GM12878 (cell line): ENCODE data around the gene KCNAB2. TPM values are rescaled to one million over a fixed set of nuclear protein-coding genes. Genes with fewer than 3 reads are reported as not detected.

ENCODE experiments used
- EED ChIP-seq: sonication (generic); IDR thresholded peaks from 2 replicates; pipeline ENCODE4 v1.6.1; 2016; ENCODE audit warnings: antibody characterized with exemption, low read depth
- ETV6 ChIP-seq, 2 experiments: fragments of 450-650 bp in 1 of 2; IDR thresholded peaks in 1 of 2; conservative IDR thresholded peaks in 1 of 2; 2 replicates each; pipeline ENCODE4 v1.6.1; 2014; ENCODE audit warnings: antibody characterized with exemption in 1 of 2, borderline replicate concordance in 1 of 2, low read depth in 1 of 2, mild to moderate bottlenecking in 1 of 2, moderate library complexity in 1 of 2
- GABPA ChIP-seq: IDR thresholded peaks from 2 replicates; pipeline ENCODE4 v1.6.1; 2014; ENCODE audit warnings: antibody characterized with exemption, low read depth, mild to moderate bottlenecking, inconsistent platforms
- KDM1A ChIP-seq: fragments of 200-600 bp; sonication (generic); IDR thresholded peaks from 2 replicates; pipeline ENCODE4 v1.6.1; 2016; ENCODE audit warnings: borderline replicate concordance
- NR2F1 ChIP-seq: fragments of 450-650 bp; conservative IDR thresholded peaks from 2 replicates; pipeline ENCODE4 v1.6.1; 2017; ENCODE audit warnings: mild to moderate bottlenecking
- POLR2AphosphoS5 ChIP-seq: IDR thresholded peaks from 2 replicates; pipeline ENCODE4 v1.6.1; 2011; ENCODE audit warnings: mild to moderate bottlenecking, low read length, inconsistent platforms
- RAD21 ChIP-seq: IDR thresholded peaks from 2 replicates; pipeline ENCODE4 v1.6.1; 2011; ENCODE audit warnings: mild to moderate bottlenecking, low read depth, low read length, moderate library complexity; ENCODE audit not compliant: insufficient read depth
- SIX5 ChIP-seq: IDR thresholded peaks from 2 replicates; pipeline ENCODE4 v1.6.1; 2011; ENCODE audit warnings: mild to moderate bottlenecking, low read depth, low read length, moderate library complexity; ENCODE audit not compliant: severe bottlenecking
- SMAD5 ChIP-seq: IDR thresholded peaks from 2 replicates; pipeline ENCODE4 v1.6.1; 2016; ENCODE audit warnings: antibody characterized with exemption, low read depth
- TAF1 ChIP-seq: IDR thresholded peaks from 2 replicates; pipeline ENCODE4 v1.6.1; 2011; ENCODE audit warnings: mild to moderate bottlenecking, low read depth, low read length, borderline replicate concordance
- YY1 ChIP-seq: IDR thresholded peaks from 2 replicates; pipeline ENCODE4 v1.6.1; 2011; ENCODE audit warnings: low read depth, mild to moderate bottlenecking, low read length
- ZNF24 ChIP-seq: fragments of 450-650 bp; IDR thresholded peaks from 2 replicates; pipeline ENCODE4 v1.6.1; 2017; ENCODE audit warnings: antibody characterized with exemption, mild to moderate bottlenecking
- ZSCAN29 ChIP-seq: fragments of 450-650 bp; IDR thresholded peaks from 2 replicates; pipeline ENCODE4 v1.6.1; 2017; ENCODE audit warnings: mild to moderate bottlenecking, moderate library complexity
- polyA plus RNA-seq, 11 experiments: library from polyadenylated mRNA; depleted of rRNA in 4 of 11; unstranded in 6 of 11; stranded (reverse) in 5 of 11; fragments of >200 nt; fragmentation: Nextera tagmentation in 4 of 11; fragmentation: Illumina TruSeq in 1 of 11; extraction: Ambion mirVana in 4 of 11; extraction: Trizol in 1 of 11; gene quantifications; 1 replicate in 1 of 11; 2 replicates in 10 of 11; pipeline versions ENCODE4 v1.2.1 to v1.2.3, GENCODE V29; 2011 to 2016; ENCODE audit warnings: inconsistent platforms in 2 of 11, missing spikeins in 2 of 11, low read depth in 1 of 11
- total RNA-seq, 4 experiments: library from RNA; depleted of rRNA in 3 of 4; stranded (reverse); fragments of >200 nt in 3 of 4; fragmentation: Illumina TruSeq in 1 of 4; extraction: Trizol in 1 of 4; gene quantifications; 2 replicates each; pipeline versions ENCODE4 v1.2.1 to v1.2.3, GENCODE V29; 2013 to 2021
- TF ChIP-seq, protein P1 (sequence below): fragments of 150-350 bp; IDR thresholded peaks from 2 replicates; pipeline ENCODE4 v1.6.1; 2016; ENCODE audit warnings: low read depth, low read length
- TF ChIP-seq, protein P2 (sequence below): IDR thresholded peaks from 2 replicates; pipeline ENCODE4 v1.6.1; 2012; ENCODE audit warnings: mild to moderate bottlenecking, low read depth, low read length
- TF ChIP-seq, protein P3 (sequence below): IDR thresholded peaks from 2 replicates; pipeline ENCODE4 v1.6.1; 2012; ENCODE audit warnings: improper control_type of control experiment, low read depth, low read length; ENCODE audit not compliant: insufficient replicate concordance
- TF ChIP-seq, protein P4 (sequence below): IDR thresholded peaks from 2 replicates; pipeline ENCODE4 v1.6.1; 2012; ENCODE audit warnings: low read length, inconsistent platforms

The KCNAB2 gene
- total and polyA plus RNA-seq, 10 of the 15 experiments (the other 5 are each of a cell fraction or from before 2014, with no cell fraction given) = 2.9 to 123 (median 62.4) TPM

DNA sequence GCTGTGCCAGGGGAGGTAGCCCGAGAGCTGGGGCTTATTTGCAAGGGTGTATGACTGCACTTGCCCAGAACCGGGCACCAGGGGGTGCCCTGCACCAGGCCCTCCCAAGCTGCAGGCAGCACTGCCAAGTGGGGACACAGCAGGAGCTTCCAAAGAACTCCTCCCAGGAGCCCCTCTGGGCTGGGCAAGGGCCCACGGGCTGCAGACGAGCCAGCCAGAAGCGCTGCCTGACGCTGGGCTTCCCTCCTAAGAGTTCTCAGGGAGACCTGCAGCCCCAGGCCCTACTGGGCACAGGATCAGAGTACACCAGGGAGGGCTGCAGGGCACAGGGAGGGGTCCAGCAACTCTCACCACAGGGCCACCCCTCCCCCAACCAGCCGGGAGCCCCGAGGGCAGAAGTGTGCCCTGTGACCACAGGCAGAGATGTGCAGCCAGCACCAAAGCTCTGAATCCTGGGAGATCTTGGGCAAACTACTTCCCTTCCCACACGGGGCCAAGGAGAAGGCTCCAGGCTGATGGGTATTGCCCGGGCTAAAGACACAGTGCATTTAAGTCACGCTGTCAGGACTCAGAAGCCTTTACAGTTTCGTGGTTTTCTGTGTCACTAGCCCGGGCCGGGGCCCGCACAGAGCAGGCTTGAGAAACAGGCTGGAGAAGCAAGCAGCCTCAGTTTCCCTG lies 63.4 kb downstream of the KCNAB2 start (continued):
- TF ChIP-seq, protein P1, sequence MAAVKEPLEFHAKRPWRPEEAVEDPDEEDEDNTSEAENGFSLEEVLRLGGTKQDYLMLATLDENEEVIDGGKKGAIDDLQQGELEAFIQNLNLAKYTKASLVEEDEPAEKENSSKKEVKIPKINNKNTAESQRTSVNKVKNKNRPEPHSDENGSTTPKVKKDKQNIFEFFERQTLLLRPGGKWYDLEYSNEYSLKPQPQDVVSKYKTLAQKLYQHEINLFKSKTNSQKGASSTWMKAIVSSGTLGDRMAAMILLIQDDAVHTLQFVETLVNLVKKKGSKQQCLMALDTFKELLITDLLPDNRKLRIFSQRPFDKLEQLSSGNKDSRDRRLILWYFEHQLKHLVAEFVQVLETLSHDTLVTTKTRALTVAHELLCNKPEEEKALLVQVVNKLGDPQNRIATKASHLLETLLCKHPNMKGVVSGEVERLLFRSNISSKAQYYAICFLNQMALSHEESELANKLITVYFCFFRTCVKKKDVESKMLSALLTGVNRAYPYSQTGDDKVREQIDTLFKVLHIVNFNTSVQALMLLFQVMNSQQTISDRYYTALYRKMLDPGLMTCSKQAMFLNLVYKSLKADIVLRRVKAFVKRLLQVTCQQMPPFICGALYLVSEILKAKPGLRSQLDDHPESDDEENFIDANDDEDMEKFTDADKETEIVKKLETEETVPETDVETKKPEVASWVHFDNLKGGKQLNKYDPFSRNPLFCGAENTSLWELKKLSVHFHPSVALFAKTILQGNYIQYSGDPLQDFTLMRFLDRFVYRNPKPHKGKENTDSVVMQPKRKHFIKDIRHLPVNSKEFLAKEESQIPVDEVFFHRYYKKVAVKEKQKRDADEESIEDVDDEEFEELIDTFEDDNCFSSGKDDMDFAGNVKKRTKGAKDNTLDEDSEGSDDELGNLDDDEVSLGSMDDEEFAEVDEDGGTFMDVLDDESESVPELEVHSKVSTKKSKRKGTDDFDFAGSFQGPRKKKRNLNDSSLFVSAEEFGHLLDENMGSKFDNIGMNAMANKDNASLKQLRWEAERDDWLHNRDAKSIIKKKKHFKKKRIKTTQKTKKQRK = no peak
- TF ChIP-seq NR2F1 (no peak), SMAD5 (no peak), RAD21 (peak; percentile 67), POLR2AphosphoS5 (no peak), TAF1 (no peak), EED (no peak), ZNF24 (no peak), GABPA (no peak), KDM1A (no peak), ETV6 (conservative IDR thresholded peaks at IDR 0.05 in 1 of 2, IDR thresholded peaks at IDR 0.05 in 1 of 2; ENCODE audit: borderline replicate concordance in 1 of 2, low read depth in 1 of 2) (no peak), ZSCAN29 (no peak), YY1 (peak; percentile 36; the same call in 1 of the 2 replicates), SIX5 (no peak)
- TF ChIP-seq, protein P2, sequence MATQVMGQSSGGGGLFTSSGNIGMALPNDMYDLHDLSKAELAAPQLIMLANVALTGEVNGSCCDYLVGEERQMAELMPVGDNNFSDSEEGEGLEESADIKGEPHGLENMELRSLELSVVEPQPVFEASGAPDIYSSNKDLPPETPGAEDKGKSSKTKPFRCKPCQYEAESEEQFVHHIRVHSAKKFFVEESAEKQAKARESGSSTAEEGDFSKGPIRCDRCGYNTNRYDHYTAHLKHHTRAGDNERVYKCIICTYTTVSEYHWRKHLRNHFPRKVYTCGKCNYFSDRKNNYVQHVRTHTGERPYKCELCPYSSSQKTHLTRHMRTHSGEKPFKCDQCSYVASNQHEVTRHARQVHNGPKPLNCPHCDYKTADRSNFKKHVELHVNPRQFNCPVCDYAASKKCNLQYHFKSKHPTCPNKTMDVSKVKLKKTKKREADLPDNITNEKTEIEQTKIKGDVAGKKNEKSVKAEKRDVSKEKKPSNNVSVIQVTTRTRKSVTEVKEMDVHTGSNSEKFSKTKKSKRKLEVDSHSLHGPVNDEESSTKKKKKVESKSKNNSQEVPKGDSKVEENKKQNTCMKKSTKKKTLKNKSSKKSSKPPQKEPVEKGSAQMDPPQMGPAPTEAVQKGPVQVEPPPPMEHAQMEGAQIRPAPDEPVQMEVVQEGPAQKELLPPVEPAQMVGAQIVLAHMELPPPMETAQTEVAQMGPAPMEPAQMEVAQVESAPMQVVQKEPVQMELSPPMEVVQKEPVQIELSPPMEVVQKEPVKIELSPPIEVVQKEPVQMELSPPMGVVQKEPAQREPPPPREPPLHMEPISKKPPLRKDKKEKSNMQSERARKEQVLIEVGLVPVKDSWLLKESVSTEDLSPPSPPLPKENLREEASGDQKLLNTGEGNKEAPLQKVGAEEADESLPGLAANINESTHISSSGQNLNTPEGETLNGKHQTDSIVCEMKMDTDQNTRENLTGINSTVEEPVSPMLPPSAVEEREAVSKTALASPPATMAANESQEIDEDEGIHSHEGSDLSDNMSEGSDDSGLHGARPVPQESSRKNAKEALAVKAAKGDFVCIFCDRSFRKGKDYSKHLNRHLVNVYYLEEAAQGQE = no peak
- TF ChIP-seq, protein P3, sequence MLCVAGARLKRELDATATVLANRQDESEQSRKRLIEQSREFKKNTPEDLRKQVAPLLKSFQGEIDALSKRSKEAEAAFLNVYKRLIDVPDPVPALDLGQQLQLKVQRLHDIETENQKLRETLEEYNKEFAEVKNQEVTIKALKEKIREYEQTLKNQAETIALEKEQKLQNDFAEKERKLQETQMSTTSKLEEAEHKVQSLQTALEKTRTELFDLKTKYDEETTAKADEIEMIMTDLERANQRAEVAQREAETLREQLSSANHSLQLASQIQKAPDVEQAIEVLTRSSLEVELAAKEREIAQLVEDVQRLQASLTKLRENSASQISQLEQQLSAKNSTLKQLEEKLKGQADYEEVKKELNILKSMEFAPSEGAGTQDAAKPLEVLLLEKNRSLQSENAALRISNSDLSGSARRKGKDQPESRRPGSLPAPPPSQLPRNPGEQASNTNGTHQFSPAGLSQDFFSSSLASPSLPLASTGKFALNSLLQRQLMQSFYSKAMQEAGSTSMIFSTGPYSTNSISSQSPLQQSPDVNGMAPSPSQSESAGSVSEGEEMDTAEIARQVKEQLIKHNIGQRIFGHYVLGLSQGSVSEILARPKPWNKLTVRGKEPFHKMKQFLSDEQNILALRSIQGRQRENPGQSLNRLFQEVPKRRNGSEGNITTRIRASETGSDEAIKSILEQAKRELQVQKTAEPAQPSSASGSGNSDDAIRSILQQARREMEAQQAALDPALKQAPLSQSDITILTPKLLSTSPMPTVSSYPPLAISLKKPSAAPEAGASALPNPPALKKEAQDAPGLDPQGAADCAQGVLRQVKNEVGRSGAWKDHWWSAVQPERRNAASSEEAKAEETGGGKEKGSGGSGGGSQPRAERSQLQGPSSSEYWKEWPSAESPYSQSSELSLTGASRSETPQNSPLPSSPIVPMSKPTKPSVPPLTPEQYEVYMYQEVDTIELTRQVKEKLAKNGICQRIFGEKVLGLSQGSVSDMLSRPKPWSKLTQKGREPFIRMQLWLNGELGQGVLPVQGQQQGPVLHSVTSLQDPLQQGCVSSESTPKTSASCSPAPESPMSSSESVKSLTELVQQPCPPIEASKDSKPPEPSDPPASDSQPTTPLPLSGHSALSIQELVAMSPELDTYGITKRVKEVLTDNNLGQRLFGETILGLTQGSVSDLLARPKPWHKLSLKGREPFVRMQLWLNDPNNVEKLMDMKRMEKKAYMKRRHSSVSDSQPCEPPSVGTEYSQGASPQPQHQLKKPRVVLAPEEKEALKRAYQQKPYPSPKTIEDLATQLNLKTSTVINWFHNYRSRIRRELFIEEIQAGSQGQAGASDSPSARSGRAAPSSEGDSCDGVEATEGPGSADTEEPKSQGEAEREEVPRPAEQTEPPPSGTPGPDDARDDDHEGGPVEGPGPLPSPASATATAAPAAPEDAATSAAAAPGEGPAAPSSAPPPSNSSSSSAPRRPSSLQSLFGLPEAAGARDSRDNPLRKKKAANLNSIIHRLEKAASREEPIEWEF = no peak
- TF ChIP-seq, protein P4, sequence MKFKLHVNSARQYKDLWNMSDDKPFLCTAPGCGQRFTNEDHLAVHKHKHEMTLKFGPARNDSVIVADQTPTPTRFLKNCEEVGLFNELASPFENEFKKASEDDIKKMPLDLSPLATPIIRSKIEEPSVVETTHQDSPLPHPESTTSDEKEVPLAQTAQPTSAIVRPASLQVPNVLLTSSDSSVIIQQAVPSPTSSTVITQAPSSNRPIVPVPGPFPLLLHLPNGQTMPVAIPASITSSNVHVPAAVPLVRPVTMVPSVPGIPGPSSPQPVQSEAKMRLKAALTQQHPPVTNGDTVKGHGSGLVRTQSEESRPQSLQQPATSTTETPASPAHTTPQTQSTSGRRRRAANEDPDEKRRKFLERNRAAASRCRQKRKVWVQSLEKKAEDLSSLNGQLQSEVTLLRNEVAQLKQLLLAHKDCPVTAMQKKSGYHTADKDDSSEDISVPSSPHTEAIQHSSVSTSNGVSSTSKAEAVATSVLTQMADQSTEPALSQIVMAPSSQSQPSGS = no peak
